Stimulated activated CD8-positive, alpha-beta memory T cell treated with anti-CD3 and anti-CD28 coated beads, Interleukin-7, amount 100 ng/mL, for 1 hour (primary cell): ENCODE results near the gene P3H3.

Experiments
- DNase-seq, 2 donors: peaks; one replicate each; pipeline ENCODE4 v3.0.0-alpha.2; 2020; ENCODE audit warnings: low read depth in 2 of 2

P3H3 gene

DNA sequence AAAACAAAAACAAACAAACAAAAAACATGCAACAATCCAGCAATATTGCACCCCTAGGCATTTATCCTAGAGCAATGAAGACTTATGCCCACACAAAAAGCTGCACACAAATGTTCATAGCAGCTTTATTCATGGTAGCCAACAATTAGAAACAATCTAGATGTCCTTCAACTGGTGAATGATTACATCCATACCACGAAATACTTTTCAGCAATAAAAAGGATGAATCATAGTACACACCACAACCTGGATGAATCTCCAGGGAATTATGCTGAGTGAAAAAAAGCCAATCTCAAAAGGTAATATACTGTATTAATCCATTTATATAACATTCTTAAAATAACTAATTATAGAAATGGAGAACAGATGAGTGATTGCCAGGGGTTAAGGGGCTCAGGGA lies 21.0 kb upstream of the P3H3 start:
- no peak for DNase-seq

DNA sequence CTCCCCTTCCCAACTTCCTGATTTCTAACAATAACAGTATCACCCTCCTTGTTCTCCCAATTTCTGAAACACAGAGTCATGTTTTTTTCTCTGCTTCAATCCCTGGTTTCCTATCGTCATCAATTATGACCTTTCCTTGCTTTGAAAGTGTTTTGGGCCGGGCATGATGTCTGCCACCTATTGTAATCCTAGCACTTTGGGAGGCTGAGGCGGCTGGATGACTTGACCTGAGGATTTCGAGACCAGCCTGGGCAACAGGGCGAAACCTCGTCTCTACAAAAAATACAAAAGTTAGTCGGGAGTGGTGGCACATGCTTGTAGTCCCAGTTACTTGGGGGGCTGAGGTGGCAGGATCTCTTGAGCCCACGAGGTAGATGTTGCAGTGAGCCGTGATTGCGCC lies 19.2 kb upstream of the P3H3 start:
- no peak for DNase-seq

DNA sequence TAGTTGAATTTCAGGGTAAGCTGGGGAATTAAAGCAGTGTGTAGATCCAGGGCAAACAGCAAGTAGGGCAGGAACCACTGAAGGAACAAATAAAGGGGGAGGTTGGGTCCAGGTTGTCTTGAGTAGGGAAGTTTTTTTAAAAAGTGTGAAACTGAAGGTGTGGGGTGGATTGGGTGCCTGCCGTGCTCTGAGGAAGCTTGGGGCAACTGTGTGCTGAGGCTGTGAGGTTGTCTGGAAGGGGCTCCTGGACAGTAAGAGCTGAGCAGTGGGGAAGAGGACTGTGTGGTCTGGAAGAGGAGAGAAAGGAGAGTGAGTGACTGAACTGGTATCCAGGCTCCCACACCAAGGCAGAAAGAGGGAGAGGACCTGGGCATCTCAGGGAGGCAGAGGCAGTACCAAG lies 17.4 kb upstream of the P3H3 start:
- DNase-seq, result no peak

DNA sequence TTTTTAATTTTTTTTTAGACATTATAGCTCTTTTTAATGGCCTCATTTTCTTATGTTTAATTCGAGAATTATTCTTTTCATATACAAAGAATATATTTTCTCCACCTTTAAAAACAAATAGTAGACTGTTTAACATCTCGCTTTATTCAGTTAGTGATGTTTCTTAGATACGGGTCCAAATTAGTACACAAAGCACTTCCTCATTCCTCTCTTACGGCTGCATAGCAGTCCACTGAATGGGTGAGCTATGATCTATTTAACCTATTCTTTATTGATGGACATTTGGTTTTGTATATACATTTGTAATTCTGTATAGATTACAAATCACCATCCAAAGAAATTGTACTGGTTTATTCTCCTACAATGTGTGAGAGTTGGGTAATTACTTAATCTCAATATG lies 14.8 kb upstream of the P3H3 start:
- DNase-seq, result no peak

DNA sequence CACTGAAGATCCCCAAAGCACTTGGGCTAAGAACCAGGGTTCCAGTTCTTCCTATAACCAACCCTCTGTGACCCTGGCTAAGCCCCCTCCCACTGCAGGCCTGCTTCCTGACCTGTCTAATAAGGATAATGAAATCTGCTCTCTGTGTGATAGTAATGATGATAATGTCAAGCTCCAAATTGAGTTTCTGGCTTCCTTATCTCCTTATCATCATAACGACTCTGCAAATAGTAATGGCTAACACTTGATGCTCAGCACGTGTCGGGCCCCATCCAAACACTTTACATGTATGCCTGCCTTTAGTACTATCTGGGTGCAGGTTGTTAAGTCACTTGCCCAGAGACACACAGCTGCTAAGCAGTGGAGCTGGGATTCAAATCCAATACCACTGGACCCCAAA lies 11.6 kb upstream of the P3H3 start:
- no peak for DNase-seq

DNA sequence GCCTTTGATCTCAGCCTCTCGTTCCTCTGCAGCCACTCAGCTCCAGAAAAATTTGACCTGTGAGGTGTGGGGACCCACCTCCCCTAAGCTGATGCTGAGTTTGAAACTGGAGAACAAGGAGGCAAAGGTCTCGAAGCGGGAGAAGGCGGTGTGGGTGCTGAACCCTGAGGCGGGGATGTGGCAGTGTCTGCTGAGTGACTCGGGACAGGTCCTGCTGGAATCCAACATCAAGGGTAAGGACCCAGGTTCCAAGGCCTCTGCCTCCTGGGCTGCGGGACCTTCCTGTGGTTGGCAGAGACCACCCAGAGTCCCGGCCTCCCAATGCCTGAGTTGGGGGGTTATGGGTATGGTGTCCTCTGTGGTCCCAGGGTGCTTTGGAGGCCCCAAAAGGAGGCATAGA lies 11.1 kb upstream of the P3H3 start:
- DNase-seq, result no peak

DNA sequence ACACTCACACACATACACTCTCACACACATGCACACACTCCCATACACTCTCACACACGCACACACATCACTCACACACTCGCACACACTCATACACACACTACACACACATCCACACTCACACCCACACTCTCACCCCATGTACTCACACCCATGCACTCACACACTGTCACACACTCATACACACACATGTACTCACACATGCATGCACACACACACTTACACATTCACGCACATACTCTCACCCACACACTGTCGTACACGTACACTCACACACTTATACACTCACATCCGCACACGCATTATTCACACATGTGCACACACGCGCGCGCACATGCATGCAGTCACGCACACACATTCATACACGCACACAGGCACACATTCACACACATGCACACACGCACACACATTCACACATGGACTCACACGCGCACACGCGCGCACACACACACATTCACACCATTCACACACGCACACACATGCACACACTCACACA lies 10.5 kb upstream of the P3H3 start:
- no peak for DNase-seq

DNA sequence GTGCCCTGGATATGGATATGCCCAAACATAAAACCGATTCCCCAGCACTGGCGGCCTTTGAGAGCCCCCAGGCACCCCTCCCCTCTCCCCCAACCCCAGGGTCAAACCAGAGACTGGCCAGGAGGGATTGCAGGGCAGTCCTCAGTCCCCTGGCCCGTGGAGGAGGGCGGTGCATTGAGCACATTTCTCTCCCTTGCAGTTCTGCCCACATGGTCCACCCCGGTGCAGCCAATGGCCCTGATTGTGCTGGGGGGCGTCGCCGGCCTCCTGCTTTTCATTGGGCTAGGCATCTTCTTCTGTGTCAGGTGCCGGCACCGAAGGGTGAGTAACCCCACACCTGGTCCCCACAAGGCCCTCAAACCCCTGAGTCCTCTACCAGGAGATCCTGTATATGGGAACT lies 10.0 kb upstream of the P3H3 start:
- no peak for DNase-seq

DNA sequence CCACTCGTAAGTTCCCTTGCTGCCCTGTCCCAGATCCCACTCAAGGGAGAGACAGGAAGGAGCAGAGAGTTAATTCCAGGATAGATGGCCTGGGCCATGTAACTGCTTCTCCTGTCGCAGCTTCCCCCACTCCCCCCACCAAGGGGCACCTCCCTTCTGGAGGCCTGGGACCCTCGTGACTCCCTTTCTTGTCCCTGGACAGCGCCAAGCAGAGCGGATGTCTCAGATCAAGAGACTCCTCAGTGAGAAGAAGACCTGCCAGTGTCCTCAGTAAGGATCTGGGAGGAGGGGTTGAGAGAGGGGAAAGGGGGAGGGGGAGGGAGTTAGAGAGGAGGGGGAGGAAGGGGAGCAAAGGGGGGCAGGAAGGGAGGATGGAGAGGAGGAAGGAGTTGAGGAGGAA lies 9.6 kb upstream of the P3H3 start:
- DNase-seq, result no peak

DNA sequence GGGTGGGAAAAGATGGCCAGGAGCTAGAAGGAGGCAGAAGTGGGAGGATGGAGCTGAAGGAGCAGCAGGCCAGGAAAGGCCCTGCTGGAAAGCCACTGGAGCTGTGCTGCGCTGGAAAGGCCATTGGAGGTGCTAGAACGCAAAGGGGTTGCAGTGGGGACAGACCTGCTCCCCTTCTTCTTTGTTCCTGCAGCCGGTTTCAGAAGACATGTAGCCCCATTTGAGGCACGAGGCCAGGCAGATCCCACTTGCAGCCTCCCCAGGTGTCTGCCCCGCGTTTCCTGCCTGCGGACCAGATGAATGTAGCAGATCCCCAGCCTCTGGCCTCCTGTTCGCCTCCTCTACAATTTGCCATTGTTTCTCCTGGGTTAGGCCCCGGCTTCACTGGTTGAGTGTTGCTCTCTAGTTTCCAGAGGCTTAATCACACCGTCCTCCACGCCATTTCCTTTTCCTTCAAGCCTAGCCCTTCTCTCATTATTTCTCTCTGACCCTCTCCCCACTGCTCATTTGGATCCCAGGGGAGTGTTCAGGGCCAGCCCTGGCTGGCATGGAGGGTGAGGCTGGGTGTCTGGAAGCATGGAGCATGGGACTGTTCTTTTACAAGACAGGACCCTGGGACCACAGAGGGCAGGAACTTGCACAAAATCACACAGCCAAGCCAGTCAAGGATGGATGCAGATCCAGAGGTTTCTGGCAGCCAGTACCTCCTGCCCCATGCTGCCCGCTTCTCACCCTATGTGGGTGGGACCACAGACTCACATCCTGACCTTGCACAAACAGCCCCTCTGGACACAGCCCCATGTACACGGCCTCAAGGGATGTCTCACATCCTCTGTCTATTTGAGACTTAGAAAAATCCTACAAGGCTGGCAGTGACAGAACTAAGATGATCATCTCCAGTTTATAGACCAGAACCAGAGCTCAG lies 8.8 kb upstream of the P3H3 start:
- DNase-seq, result no peak

DNA sequence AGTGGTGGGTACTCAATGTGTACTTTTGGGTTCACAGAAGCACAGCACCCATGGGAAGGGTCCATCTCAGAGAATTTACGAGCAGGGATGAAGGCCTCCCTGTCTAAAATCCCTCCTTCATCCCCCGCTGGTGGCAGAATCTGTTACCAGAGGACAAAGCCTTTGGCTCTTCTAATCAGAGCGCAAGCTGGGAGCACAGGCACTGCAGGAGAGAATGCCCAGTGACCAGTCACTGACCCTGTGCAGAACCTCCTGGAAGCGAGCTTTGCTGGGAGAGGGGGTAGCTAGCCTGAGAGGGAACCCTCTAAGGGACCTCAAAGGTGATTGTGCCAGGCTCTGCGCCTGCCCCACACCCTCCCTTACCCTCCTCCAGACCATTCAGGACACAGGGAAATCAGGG lies 8.0 kb upstream of the P3H3 start:
- no peak for DNase-seq

GRCh38 chr12:6821591-6822425 lies 6.4 kb upstream of the P3H3 start, which contains the start of gene GPR162:
GPR162 (plus strand) TSS chr12:6821821; CDS start chr12:6823899, 2,078 bp downstream.
- no peak for DNase-seq

DNA sequence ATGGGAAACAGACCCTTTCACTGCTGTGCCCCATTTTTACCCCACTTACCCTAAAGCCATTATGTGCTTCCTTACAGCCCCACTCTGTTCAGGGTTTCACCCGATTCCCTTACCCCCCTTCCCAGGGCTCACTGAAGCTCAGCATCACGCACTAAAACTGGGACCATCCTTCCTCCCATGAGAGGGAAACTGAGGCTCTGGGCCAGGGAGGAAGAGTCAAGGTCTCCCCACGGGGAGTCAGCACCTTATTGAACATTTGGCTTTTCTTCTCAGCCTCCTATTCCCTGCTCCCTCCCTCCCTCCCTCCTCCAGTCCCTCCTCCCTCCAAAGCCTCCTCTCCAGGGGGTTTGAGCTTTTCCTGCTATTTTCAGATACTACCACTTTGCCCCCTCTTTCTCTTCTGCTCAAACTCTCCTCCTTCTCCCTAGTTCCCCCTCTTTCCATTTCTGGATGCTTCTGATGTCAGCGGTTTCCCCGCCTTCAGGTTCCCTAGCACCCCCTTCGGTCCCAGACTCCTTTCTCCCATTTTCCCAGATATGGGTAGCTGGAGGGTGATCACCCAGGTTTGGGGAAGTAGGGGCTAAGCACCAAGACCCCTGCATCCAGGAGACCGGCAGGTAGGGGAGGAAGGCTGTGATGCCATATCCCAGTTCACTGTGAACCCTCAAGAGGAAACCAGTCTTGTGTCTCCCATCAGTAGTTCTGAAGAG lies 5.6 kb upstream of the P3H3 start:
- DNase-seq, result no peak

DNA sequence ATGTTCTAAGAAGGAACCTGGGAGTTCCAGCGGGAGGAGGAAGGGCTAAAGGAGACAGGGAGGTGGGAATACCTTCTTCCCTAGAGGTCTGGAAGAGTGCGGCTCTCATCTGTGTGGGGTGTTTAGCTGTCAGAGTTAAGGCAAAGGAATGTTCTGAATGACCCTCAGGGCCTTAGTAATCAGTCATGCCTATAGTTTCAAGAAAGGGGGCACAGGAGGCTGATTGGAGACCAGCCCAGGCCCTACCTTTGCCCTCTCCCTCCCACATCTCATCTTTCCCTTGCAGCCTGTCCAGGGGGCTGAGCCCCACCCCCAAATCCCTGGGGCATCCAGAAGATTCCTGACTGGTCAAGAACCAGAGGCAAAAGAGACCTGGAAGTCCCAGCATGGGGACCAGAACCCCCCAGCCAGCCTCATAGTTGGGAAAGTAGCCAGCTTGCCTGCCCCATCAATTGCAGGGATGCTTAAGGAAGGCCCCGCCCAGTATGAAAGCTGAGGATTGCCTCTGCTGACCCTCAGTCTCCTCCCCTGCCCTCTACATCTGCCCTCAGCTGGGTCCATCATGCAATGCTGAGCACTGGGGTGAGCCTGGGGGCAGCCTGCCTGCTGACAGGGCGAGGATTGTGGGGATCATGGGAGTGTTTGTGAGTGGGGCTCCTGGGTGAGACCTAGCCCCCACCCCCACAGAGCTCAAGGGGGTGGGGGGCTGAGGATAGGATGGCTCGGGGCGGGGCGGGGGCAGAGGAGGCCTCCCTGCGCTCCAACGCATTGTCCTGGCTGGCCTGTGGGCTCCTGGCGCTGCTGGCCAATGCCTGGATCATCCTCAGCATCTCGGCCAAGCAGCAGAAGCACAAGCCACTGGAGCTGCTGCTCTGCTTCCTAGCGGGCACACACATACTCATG lies 4.8 kb upstream of the P3H3 start:
- no peak for DNase-seq

DNA sequence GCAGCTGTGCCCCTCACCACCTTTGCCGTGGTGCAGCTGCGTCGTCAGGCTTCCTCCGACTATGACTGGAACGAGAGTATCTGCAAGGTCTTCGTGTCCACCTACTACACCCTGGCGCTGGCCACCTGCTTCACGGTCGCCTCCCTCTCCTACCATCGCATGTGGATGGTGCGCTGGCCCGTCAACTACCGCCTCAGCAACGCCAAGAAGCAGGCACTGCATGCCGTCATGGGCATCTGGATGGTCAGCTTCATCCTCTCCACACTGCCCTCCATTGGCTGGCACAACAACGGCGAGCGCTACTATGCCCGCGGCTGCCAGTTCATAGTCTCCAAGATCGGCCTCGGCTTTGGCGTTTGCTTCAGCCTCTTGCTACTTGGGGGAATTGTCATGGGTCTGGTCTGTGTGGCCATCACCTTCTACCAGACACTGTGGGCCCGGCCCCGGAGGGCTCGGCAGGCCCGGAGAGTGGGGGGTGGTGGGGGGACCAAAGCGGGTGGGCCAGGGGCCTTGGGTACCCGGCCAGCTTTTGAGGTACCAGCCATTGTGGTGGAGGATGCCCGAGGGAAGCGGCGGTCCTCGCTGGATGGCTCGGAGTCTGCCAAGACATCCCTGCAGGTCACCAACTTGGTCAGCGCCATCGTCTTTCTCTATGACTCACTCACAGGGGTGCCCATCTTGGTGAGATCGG lies 4.0 kb upstream of the P3H3 start:
- no peak for DNase-seq

DNA sequence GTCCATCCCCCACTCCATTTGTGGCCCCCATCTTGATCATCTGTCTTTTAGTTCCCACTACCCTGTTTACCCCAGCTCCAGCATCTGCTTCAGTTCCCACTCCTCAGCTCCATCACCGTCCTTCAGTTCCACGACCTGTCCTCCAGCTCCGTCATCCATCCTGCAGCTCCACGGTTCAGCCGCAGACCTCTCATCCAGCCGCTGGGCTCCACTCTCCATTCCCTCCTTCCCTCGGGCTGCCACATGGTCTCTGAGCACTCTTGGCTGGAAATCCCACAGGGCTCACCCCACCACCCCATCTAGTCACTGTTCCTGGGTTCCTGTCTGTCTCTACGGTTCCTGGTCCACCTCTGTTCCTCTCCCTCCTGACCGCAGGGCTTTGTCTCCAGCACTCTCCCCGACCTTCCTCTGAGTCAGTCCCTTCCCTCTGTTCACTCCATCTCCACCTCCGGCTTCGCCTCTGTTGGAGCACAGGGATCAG lies 3.3 kb upstream of the P3H3 start:
- DNase-seq, result no peak

- DNase-seq, result peak; percentile 50 to 68
These were observed 2.6 kb upstream of the P3H3 start for GRCh38 chr12:6825398-6826124.

DNA sequence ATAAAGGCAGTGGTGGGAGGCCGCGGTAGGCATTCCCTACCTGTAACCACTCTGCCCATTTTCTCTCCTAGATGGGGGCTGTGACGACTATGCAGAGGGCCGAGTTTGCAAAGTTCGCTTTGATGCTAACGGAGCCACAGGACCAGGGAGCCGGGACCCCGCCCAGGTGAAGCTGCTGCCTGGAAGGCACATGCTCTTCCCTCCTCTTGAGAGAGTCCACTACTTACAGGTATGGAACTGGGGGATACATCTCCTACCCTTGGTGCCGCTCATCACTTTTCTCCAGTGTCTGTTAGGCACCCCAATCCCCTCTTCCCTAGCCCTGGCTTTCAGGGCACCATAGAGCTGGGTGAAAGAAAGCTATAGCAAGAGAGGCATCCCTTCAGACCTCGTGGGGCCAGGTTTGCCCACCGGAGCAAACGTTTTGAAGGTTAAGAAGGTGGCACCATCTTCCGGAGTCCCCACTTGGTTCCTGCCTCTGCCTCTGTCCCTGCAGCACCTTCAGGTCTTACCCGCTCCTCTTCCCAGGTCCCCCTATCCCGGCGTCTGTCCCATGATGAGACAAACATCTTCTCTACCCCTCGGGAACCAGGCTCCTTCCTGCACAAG lies 2.0 kb upstream of the P3H3 start:
- no peak for DNase-seq
